Measurements from ENCODE around the gene SCGB2A2.
A peak's percentile ranks its signal among the peaks of the same experiment; 100 is the strongest.

SCGB2A2 gene

DNA sequence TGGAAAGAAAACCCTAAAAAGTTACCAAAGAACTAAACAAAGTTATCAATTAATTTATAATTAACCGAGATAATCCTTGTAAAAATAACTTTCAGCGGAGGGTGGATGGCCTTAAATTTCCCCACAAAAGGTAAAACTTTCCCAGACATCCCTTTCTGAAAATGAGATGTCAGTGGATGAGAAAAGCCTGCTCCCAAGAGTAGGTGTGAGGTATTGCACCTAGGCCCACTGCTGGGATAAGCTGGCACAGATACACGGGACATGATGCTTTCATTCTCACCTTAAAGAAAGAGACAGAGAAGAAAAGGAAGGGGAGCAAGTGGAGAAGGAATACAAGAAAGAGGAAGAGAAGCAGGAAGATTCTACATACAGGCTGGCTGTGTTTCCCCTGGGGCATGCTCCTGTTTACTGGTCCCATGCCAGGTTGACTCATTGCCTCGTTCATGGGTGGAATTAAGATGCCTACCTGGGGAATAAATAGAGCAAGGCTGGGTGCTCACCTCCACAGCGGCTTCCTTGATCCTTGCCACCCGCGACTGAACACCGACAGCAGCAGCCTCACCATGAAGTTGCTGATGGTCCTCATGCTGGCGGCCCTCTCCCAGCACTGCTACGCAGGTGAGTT, at the start of gene SCGB2A2:
Gene SCGB2A2, plus strand, starts transcription at position 505 of the 625 bp plus-strand sequence. Its CDS starts 59 bp downstream, at position 564.
- no peak for DNase-seq

DNA sequence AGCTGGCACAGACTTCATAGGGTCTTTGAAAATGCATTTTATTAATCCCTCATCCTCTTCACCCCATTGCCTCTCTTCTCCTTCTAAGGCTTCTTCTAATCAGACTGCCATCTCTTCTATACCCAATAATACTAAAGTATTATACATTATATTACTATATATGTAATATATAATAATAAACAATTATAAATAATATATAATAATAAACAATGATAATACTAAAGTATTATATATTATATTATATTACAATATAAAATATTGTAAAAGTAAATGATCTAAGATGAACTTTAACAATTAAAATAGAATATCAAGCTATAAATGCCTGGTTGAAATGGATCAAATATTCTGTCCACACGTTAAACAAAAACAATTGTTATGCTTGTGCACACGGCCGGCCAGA, 48.5 kb upstream of the SCGB2A2 start:
- DNase-seq, result no peak

DNA sequence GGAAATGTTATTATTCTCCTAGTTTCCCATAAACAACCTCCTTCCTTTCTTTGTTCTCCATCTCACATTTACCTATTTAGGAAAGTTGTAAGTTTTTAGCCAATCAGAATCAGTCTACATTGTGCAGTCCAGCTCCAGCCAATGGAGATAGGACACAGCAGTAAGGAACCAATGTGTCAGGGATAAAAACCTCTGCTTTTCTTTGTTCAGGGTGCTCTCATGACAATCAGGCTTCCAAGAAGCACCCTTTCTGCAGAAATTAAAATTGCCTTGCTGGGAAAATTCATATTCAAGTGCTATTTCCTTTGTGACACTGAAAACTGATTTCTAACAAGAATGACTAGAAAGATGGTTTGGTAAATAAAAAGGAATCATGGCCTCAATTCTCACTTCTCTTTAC, 46.9 kb upstream of the SCGB2A2 start:
- no peak for DNase-seq

DNA sequence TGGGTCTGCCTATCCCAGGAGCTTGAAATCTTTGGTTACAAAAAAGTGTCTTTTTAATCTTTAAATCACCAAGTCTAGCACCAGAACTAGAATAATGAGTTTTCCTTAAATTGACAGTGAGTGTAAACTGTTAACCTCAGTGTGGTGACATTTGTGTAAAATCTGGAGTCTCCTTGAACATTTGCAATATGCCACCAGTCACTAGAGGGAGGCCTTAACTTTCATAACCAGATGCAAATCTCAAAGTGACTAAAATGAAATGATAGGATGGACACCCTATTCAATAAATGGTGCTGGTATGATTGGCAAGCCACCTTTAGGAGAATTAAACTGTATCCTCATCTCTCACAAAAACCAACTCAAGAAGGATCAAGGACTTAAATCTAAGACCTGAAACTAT, 36.2 kb upstream of the SCGB2A2 start:
- no peak for DNase-seq

DNA sequence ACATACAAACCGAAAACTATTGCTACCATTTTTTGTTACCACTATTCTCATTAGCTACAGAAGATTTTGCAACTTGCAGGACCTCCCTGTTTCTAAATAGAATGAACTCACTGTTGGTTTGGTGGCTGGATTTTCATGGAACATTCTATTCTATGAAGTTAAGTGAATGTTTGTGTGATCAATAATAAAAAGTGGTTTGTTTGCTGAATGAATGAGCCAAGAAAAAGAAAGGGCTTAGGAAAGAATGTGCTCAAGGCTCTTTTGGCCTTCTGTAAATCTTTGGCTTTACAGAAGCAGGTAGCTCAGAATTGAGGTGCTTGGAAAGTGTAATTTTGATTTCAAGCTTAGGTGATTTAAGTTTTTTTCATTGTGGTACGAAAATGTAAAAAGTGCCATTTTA, 33.8 kb upstream of the SCGB2A2 start:
- DNase-seq, result no peak

DNA sequence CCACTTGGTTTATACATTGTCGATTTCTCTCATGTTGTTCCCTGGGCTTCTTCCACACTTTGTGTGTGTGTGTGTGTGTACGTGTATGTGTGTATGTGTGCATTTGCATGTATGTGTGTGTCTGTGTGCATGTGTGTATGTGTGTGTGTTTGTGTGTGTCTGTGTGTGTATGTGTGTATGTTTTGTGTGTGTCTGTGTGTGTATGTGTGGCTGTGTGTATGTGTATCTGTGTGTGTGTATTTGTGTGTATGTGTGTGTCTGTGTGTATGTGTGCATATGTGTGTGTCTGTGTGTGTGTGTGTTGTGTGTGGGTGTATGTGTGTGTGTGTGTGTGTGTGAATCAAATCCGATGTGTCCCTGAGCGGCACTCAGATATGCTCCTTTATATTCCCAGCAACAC, 32.5 kb upstream of the SCGB2A2 start:
- no peak for DNase-seq

DNA sequence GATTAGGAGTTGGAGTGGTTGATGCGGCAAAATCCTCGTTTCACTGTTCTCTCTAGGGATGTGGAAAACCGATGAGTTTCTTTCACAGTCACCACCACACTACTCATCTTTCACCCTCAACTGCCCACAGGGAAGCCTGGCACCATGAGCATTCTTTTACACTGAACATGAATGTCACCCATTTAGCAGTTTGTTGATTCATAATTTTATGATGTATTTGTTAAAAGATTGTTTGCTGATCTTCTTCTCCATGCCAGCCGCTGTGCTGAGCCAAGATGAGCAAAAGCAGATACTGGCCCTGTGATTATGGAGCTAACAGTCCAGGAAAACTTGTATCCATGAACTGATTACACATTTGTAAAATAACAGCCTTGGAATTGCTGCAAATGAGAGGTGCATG, 31.8 kb upstream of the SCGB2A2 start:
- no peak for DNase-seq

DNA sequence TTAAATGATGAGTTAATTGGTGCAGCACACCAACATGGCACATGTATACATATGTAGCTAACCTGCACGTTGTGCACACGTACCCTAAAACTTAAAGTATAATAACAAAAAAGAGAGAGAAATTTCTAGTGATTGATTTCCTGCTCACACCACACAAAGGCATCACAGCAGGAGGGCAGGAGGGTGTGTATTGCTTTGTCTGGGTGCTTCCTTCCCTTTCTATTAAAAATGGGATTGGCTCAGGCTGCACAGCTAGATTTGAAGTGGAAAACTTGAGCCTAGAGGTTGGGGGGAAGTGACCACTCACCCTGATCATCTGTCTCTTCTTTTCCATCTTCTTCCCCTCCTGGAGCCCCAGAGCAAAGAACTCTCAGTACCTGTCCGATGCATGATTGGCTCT, 28.9 kb upstream of the SCGB2A2 start:
- DNase-seq, result no peak

DNA sequence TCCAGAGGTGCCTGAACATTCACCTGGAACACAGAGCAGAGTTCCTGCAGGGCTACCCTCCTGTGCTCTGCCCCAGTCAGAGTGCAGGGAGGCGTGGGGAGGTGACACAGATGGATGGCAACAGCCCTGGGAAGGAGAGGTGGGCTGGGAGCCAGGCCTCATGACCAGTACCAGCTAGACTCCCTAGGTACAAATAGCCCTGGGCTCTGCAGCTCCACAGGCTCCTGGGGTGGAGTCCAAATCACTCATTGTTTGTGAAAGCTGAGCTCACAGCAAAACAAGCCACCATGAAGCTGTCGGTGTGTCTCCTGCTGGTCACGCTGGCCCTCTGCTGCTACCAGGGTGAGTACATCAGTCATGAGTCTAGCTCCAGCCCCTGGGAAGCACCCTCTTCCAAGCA, 27.9 kb upstream of the SCGB2A2 start, which contains the start of gene SCGB1D2:
Gene SCGB1D2, plus strand, starts transcription at position 219 of the 400 bp plus-strand sequence. Its CDS starts 69 bp downstream, at position 288.
- no peak for DNase-seq

DNA sequence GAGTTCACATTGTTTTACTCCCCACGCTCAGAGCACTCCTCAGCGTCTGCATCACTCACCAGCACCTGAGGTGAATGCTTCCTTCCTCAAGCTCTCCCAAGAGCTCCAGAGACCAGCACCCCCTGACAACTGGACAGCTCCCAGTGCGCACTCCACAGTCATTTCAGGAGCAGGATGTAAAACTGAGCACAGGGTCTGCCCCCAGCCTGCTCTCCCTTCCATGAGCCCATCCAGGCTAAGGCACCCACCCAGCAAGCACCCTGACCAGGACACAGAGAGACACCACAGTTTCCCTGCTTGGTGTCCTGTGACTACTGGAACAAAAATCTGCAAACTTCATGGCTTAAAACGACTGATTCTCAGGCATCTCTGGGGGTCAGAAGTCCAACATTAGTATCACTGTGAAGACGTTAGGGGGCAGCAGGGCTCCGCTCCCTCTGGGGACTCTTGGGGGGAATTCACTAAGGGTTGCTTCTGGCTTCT, 24.6 kb upstream of the SCGB2A2 start:
- peak; percentile 13 for DNase-seq

DNA sequence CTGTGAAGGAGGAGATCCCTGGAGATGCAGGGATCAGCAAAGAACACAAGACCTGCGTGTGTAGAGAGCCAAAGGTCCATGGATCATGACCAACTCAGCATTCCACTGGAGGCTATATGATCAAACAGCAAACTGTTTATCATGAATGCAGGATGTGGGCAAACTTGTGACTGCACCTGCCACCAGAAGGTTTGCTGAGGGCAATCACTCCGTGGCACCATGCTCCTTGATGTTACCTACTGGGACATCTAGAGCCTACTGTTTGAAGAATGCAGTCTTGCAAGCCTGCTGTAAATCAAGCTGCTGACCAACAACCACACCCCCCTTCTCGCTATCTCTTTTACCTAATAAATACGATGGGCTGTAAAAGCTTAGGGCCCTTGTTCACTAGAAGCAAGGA, 18.3 kb upstream of the SCGB2A2 start:
- DNase-seq, result no peak

DNA sequence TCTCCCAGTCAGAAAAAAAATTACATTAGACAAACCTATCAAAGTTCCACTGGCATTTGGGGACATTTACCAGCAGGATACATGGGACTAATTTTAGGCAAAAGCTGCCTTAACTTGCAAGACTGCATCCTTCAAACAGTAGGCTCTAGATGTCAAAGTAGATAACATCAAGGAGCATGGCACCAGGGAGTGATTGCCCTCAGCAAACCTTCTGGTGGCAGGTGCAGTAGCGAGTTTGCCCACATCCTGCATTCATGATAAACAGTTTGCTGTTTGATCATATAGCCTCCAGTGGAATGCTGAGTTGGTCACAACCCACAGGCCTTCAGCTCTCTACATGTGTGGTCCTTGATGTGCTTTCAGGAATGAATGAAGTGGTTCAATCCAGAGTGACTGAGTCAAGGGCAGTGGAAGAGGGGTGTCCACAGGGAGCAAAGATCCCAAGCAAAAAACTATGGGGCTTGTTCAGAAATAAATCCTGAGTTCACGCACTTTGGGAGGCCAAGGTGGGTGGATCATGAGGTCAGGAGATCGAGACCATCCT, 15.9 kb upstream of the SCGB2A2 start:
- DNase-seq, result no peak

DNA sequence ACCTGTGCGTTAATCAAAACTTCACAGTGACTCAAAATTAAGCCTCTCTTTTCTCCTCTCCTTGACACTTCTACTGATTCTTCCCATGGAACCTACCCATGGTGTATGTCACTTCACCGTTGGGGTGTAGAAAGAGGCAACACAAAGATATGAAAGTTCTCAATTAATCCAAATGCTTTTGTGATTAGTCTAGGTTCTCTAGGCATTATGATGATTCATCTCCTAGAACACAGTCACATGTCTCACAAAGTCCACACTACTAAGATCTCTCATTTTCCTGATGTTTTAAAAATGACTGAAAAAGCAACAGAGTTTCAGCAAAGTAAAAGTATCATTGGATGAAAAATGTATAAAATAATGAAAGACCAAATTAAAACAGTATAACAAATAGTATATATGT, 13.7 kb upstream of the SCGB2A2 start:
- no peak for DNase-seq

DNA sequence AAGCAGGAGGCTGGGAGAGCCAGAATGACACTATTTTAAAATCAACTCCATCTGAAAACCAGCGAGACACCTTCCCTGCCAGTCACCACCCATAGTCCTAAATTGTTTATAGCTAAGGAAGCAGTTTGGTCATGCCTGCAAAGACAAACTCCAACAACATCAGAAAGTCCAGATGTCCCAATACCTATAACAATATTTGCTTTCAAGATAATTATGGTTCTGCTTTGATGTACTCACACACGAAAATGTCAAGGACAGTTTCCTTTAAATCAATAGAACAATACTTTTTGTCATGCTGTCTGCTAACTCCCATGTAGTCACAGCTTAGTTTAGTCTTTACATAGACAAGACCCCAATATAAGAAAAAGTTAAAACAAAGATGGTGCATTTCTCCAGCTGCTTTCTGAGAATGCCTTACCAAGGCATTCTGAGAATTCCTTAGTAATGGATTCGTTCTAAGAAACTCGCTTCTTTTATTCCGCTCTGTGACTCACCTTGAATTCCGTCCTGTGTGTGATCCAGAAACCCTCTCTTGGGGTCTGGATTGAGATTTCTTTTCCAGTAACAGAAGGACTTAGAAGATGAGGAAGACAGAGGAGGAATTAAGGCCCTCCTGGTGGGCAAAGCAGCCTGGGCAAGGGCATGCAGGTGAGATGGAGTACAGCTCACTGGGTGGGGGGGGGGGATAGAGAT, 9.6 kb upstream of the SCGB2A2 start:
- no peak for DNase-seq

DNA sequence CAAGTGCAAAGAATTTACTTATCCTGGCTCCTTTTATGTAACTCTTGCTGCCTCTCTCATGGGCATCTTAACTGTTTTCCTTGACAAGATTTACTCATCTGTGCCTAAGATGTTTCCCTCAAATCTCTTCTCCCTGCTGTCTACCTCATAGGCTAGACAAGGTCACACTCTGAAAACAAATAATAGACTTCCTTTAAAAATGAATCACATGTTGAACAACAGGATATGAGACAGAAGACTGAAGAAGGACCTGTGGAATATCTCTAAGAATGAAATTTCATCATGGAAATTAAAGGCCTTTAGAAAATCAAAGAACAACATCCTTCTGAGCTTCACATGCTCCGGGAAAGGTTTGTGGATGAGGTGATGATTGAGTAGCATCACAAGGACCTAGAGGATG, 6.0 kb upstream of the SCGB2A2 start:
- no peak for DNase-seq

DNA sequence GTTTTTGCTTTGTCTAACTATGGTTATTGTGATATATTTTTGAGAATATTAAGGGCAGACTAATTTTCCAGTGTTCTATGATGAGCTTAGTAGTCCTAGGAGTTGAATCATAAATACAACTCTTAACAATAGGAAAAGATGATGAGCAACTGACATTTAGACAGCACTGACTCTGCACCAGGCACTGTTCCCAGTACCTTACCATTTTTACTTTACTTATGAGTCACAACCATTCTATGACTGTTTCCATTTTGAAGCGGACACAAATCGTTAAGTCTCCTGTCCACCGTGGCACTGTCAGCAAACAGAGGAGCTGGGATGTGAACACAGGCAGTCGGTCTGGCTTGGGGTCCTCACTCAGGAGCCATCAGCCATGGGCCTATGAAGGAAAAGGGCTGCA, 3.4 kb upstream of the SCGB2A2 start:
- DNase-seq, result no peak

DNA sequence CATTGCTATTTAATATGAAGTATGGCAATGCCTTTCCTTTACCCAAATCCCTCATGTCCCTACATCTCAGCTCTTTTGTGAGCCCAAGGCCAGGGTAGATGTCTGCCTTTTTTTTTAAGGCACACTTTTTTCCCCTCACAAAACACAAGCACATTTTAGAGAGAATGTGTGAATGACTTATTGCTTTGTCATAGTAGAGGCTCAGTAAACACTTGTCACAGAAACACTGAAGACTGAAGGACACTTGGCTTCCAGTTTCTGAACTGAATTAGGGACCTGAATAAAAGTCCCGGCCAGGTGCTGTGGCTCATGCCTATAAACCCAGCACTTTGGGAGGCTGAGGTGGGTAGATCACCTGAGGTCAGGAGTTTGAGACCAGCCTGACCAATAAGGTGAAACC, 2.9 kb upstream of the SCGB2A2 start:
- no peak for DNase-seq

DNA sequence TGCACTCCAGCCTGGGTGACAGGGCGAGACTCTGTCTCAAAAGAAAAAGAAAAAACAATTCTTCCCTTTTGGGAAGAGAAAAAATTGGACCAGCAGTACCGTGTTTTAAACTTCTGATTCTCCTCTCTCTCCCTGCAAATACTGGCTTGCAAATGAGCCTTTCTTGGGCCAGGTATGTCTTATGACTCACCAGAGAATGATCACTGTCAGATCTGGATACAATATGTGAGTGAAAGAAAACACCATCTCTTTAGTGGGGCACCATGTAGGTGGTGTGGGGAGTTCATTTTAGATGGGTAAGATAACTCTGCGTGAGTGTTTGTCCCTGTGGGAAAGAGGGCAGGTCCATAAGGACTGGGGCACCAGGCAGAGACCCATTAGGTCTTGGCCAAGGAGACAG, 2.4 kb upstream of the SCGB2A2 start:
- DNase-seq, result no peak

DNA sequence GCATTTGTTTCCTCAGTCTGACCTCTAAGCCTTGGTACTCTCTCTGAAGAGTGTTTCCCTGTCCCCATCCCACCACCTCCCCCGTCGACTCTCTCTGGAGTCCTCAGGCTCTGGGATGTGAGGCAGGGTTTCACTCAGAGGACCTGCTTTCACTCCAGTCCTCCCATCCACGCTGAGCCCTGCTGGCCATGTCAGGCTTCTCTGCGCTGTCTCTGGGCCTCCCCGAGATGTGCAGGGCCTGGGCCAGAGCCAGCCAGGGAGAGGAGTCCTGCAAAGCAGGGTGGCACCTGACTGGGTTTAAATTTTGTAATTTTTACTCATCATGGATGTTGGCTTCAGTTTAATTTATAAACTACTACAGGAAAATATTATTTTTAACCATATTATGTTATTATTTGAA, 3.3 kb downstream of the SCGB2A2 start:
- DNase-seq, result no peak

DNA sequence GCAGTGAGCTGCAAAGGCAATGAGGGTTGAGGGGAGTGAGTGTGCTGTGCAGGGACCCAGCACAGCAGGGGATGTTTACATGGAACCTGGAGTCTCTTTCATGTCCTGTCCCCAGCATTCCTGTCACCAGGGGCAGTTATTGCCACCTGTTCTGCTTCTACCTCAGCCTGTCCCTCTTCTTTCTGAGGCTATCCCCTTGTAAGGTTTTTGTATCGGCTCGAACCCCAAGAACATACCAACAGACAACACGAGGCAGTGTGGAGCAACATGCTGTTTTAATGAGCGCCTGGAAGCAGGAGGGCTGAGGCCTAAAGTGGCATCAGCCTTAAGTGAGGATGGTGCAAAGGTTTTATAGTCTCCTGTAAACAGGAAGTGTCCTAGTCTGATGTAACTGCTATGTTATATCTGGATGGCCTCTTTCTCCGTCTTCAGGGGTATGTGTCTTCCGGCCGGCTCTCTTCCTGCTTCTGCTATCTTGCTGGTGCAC, 3.9 kb downstream of the SCGB2A2 start:
- no peak for DNase-seq

DNA sequence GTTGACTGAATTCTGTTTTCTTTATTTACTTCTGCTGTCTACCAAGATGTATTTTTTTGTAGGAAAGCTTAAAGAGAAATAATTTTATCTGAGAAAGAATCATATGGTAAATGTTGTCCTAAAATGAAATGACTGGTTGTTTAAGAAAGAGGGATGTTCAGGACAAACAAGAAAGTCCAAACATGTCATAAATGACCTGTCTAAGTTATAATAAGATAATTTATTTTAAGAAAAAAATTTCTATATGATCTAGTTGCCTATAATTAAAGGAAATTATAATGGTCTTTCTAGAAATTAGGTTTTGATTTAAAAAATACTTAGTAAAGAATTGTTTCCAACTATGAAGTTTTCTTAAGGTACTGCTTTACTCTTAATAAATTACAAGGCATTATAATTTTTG, 10.5 kb downstream of the SCGB2A2 start:
- DNase-seq, result no peak

DNA sequence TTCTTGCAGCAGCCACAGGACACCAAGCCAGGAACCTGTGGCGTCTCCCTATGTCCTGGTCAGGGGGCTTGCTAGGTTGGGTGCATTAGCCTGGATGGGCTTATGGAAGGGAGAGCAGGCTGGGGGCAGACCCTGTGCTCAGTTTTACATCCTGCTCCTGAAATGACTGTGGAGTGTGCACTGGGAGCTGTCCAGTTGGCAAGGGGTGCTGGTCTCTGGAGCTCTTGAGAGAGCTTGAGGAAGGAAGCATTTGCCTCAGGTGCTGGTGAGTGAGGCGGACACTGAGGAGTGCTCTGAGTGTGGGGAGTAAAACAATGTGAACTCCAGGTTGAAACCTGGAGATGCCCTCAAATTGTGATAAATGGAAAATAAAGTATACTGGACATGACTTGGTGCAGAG, 25.5 kb downstream of the SCGB2A2 start:
- no peak for DNase-seq

DNA sequence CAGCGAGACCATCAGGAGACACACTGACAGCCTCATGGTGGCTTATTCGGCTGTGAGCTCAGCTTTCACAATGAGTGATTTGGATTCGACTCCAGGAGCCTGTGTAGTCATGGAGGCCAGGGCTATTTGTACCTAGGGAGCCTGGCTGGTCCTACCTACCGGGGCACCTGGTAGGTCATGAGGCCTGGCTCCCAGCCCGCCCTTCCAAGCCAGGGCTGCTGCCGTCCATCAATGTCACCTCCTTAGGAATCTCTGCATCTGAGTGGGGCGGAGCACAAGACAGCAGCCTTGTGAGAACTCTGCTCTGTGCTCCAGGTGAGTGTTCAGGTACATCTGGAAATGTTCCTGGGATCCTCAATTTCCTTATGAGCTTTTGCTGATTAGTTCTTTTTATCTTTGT, 29.0 kb downstream of the SCGB2A2 start, which contains the start of gene SCGB1D4:
Gene SCGB1D4, minus strand, starts transcription at position 101 of the 400 bp plus-strand sequence. Its CDS starts 65 bp downstream, at position 36.
- DNase-seq, result no peak

DNA sequence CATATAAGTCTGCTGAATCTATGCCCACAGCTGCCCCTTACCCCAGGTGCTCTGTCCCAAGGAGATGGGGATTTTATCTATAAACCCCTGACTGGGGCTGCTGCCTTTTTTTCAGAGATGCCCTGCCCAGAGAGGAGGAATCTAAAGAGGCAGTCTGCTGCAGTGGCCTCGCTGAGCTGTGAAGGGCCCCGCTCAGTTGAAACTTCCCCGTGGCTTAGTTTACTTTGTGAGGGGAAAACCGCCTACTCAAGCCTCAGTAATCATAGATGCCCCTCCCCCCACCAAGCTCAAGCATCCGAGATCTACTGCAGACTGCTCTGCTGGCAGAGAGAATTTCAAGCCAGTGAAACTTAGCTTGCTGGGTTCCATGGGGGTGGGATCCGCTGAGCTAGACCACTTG, 36.3 kb downstream of the SCGB2A2 start:
- DNase-seq, result no peak
